Measurements from ENCODE around the gene PRPF4. TPM values are rescaled to one million over a fixed set of nuclear protein-coding genes. Genes with fewer than 3 reads are reported as not detected.

Gene PRPF4
- total RNA-seq, 1 donor from 2014 or later = 20.8 TPM

- no peaks in the 10 kb centered on the region for H3K36me3 Mint-ChIP-seq (ENCODE audit: low read depth)
- no peak within 1 kb of the TSS for H3K4me3 Mint-ChIP-seq (ENCODE audit: unreplicated experiment)
- no peaks in the 10 kb centered on the region for H3K4me1 Mint-ChIP-seq (ENCODE audit: low read depth)
- H3K27ac Mint-ChIP-seq (ENCODE audit: unreplicated experiment) = no peak within 1 kb of the TSS
- TF ChIP-seq, protein P1, sequence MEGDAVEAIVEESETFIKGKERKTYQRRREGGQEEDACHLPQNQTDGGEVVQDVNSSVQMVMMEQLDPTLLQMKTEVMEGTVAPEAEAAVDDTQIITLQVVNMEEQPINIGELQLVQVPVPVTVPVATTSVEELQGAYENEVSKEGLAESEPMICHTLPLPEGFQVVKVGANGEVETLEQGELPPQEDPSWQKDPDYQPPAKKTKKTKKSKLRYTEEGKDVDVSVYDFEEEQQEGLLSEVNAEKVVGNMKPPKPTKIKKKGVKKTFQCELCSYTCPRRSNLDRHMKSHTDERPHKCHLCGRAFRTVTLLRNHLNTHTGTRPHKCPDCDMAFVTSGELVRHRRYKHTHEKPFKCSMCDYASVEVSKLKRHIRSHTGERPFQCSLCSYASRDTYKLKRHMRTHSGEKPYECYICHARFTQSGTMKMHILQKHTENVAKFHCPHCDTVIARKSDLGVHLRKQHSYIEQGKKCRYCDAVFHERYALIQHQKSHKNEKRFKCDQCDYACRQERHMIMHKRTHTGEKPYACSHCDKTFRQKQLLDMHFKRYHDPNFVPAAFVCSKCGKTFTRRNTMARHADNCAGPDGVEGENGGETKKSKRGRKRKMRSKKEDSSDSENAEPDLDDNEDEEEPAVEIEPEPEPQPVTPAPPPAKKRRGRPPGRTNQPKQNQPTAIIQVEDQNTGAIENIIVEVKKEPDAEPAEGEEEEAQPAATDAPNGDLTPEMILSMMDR (IDR thresholded peaks at IDR 0.05) = no peak
- DNase-seq (ENCODE audit: low spot score) = no peak
- peaks cover 12% of the 10 kb centered on the region for H3K27me3 Mint-ChIP-seq (ENCODE audit: low read depth)
- no peaks in the 10 kb centered on the region for H3K9me3 Mint-ChIP-seq (ENCODE audit: low read depth)
Measured at GRCh38 chr9:113302792-113303418, 27.4 kb downstream of the PRPF4 start, which contains the start of gene RNF183. Gene RNF183 (minus strand): TSS chr9:113303376. CDS start chr9:113298184, 5,192 bp downstream.

GRCh38 chr9:113306566-113306965 is 31.1 kb downstream of the PRPF4 start:
- TF ChIP-seq, protein P1 (IDR thresholded peaks at IDR 0.05) = no peak
- Mint-ChIP-seq H3K4me3 (ENCODE audit: unreplicated experiment) (no peak overlapping the region), H3K27ac (ENCODE audit: unreplicated experiment) (no peak overlapping the region), H3K27me3 (ENCODE audit: low read depth) (peaks cover 12% of the 10 kb centered on the region), H3K9me3 (ENCODE audit: low read depth) (no peaks in the 10 kb centered on the region), H3K4me1 (ENCODE audit: low read depth) (no peaks in the 10 kb centered on the region), H3K36me3 (ENCODE audit: low read depth) (no peaks in the 10 kb centered on the region)
- no peak for DNase-seq (ENCODE audit: low spot score)

- Mint-ChIP-seq H3K27ac (ENCODE audit: unreplicated experiment) (no peak overlapping the region), H3K9me3 (ENCODE audit: low read depth) (no peaks in the 10 kb centered on the region), H3K4me1 (ENCODE audit: low read depth) (no peaks in the 10 kb centered on the region), H3K36me3 (ENCODE audit: low read depth) (no peaks in the 10 kb centered on the region), H3K27me3 (ENCODE audit: low read depth) (peaks cover 6% of the 10 kb centered on the region), H3K4me3 (ENCODE audit: unreplicated experiment) (no peak overlapping the region)
- no peak for DNase-seq (ENCODE audit: low spot score)
- TF ChIP-seq, protein P1 (IDR thresholded peaks at IDR 0.05) = no peak
Measured at GRCh38 chr9:113307396-113307975, 32.0 kb downstream of the PRPF4 start.

DNA sequence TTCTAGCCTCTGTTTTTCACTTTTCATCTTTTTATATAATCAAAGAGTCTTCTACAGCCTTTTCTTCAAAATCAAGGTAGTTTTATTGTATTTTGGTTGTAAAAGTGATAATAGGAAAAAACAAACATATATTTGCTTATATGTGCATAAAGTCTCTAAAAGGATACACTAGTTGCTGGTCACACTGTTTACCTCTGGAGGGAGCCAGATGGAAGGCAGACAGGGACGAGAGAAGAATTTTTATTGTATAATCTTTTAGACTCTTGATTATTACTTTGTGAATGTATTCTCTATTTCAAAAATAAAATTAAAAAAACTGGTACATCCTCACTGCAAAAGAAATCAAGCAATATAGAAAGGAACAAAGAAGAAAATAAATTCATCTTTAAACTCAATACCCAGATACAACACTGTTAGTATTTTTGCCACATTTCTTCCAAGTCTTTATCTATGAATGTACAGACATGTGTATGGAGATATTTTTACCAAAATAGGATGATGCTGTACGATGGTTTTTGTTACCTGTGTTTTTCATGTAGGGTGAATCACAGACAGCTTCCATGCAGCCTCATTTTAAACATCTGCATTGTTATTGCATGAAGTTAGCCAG is 33.9 kb downstream of the PRPF4 start:
- DNase-seq (ENCODE audit: low spot score) = no peak
- H3K4me3 Mint-ChIP-seq (ENCODE audit: unreplicated experiment) = no peak overlapping the region
- H3K4me1 Mint-ChIP-seq (ENCODE audit: low read depth) = no peaks in the 10 kb centered on the region
- TF ChIP-seq, protein P1 (IDR thresholded peaks at IDR 0.05) = peak; percentile 89
- no peak overlapping the region for H3K27ac Mint-ChIP-seq (ENCODE audit: unreplicated experiment)
- H3K9me3 Mint-ChIP-seq (ENCODE audit: low read depth) = no peaks in the 10 kb centered on the region
- H3K27me3 Mint-ChIP-seq (ENCODE audit: low read depth) = no peaks in the 10 kb centered on the region
- no peaks in the 10 kb centered on the region for H3K36me3 Mint-ChIP-seq (ENCODE audit: low read depth)

- no peak overlapping the region for H3K4me3 Mint-ChIP-seq (ENCODE audit: unreplicated experiment)
- H3K9me3 Mint-ChIP-seq (ENCODE audit: low read depth) = no peaks in the 10 kb centered on the region
- H3K27me3 Mint-ChIP-seq (ENCODE audit: low read depth) = no peaks in the 10 kb centered on the region
- H3K36me3 Mint-ChIP-seq (ENCODE audit: low read depth) = no peaks in the 10 kb centered on the region
- TF ChIP-seq, protein P1 (IDR thresholded peaks at IDR 0.05) = no peak
- no peaks in the 10 kb centered on the region for H3K4me1 Mint-ChIP-seq (ENCODE audit: low read depth)
- no peak overlapping the region for H3K27ac Mint-ChIP-seq (ENCODE audit: unreplicated experiment)
- no peak for DNase-seq (ENCODE audit: low spot score)
Measured at GRCh38 chr9:113310538-113310937, 35.1 kb downstream of the PRPF4 start.

All from chondrocyte (in vitro differentiated cells).